GM19043 (cell line): ENCODE measurements around the gene ZNF497.
A peak's percentile ranks its signal among the peaks of the same experiment; 100 is the strongest.
"Not testable (repeated sequence)": the region's sequence is repeated elsewhere in the genome, so short reads cannot be mapped to it uniquely, and the experiment has no call there.

Experiments
- ATAC-seq: cut with Tn5 transposase; IDR thresholded peaks from one replicate; pipeline ENCODE4 v1.9.1; 2021; ENCODE audit warnings: low read depth; ENCODE audit not compliant: unreplicated experiment

Gene ZNF497

GRCh38 chr19:58362272-58362994 lies at the start of gene ZNF497:
Gene ZNF497, minus strand, starts transcription at chr19:58362751. Its CDS starts 5,116 bp downstream, at chr19:58357635.
- peak; percentile 82 for ATAC-seq

GRCh38 chr19:58409010-58409790 lies 46.6 kb upstream of the ZNF497 start:
- no peak for ATAC-seq

- ATAC-seq = peak; percentile 89
These were observed 45.8 kb upstream of the ZNF497 start, which contains the start of gene ZNF584 for GRCh38 chr19:58408152-58409009. Gene ZNF584, plus strand, starts transcription at chr19:58408649. Its CDS starts 499 bp downstream, at chr19:58409148.

- peak; percentile 6 for ATAC-seq
These were observed 45.2 kb upstream of the ZNF497 start for GRCh38 chr19:58407658-58408151.

- no peak for ATAC-seq
These were observed 44.5 kb upstream of the ZNF497 start for GRCh38 chr19:58406818-58407657.

GRCh38 chr19:58403920-58404478 lies 41.4 kb upstream of the ZNF497 start:
- not testable (repeated sequence) for ATAC-seq

GRCh38 chr19:58401840-58402421 lies 39.4 kb upstream of the ZNF497 start:
- no peak for ATAC-seq

GRCh38 chr19:58400916-58401839 lies 38.6 kb upstream of the ZNF497 start:
- peak; percentile 95 for ATAC-seq

- no peak for ATAC-seq
These were observed 37.9 kb upstream of the ZNF497 start for GRCh38 chr19:58400316-58400915.

- no peak for ATAC-seq
These were observed 37.4 kb upstream of the ZNF497 start for GRCh38 chr19:58399903-58400302.

GRCh38 chr19:58398545-58398944 lies 36.0 kb upstream of the ZNF497 start:
- no peak for ATAC-seq

GRCh38 chr19:58398087-58398486 lies 35.5 kb upstream of the ZNF497 start:
- no peak for ATAC-seq

GRCh38 chr19:58397533-58398037 lies 35.0 kb upstream of the ZNF497 start:
- ATAC-seq = no peak

GRCh38 chr19:58396691-58397532 lies 34.4 kb upstream of the ZNF497 start:
- ATAC-seq = no peak

GRCh38 chr19:58395979-58396627 lies 33.6 kb upstream of the ZNF497 start:
- no peak for ATAC-seq
